ENCODE measurements around the gene SELE. TPM values are rescaled to one million over a fixed set of nuclear protein-coding genes. Genes with fewer than 3 reads are reported as not detected.
A peak's percentile ranks its signal among the peaks of the same experiment; 100 is the strongest.

The SELE gene
- total and polyA plus RNA-seq, 9 of the 15 experiments (the other 6 are each of a cell fraction or from before 2014, with no cell fraction given): 0.08 TPM; not detected in 8

GRCh38 chr1:169765580-169766331 is 31.9 kb upstream of the SELE start:
- TF ChIP-seq NFIC (IDR thresholded peaks at IDR 0.05) (no peak), ZBTB43 (CRISPR knock-in tag; IDR thresholded peaks at IDR 0.05) (no peak), PHF20 (IDR thresholded peaks at IDR 0.05; ENCODE audit: partially characterized antibody) (no peak), MTF1 (CRISPR knock-in tag; IDR thresholded peaks at IDR 0.05; ENCODE audit: borderline replicate concordance) (no peak), KDM1A (IDR thresholded peaks at IDR 0.05) (peak in 1 of 2 experiments; percentile 32; a peak in 1 of 4 replicates), BCL6 (CRISPR knock-in tag; IDR thresholded peaks at IDR 0.05) (no peak), CSDE1 (IDR thresholded peaks at IDR 0.05) (no peak)
- Histone ChIP-seq H3K9ac (ENCODE audit: insufficient read depth in 1 of 2, low read depth in 2 of 2, low read length in 2 of 2) (no peak overlapping the region), H3K79me2 (ENCODE audit: control insufficient read depth, insufficient read depth, low read length) (no peaks in the 10 kb centered on the region), H2AFZ (ENCODE audit: low read depth, low read length) (no peak overlapping the region), H3K4me3 (no peak overlapping the region), H3K36me3 (ENCODE audit: control insufficient read depth, insufficient read depth, low read length) (no peaks in the 10 kb centered on the region), H3K9me1 (ENCODE audit: control insufficient read depth, insufficient read depth, low read length) (no peaks in the 10 kb centered on the region), H3K27ac (ENCODE audit: extremely low read depth, low read depth, low read length) (no peak overlapping the region), H3K4me2 (ENCODE audit: insufficient read depth, low read length) (no peak overlapping the region), H3K9me3 (replicated peaks; ENCODE audit: control insufficient read depth, insufficient read depth, low read depth, low read length) (no peaks in the 10 kb centered on the region), H3K27me3 (ENCODE audit: control insufficient read depth in 2 of 2, insufficient read depth in 2 of 2, low read length in 2 of 2) (peaks cover 0 to 6% of the 10 kb centered on the region in 2 experiments; a peak in 2 of 5 replicates), H3K4me1 (replicated peaks in 1 of 2; ENCODE audit: control insufficient read depth in 2 of 2, insufficient read depth in 2 of 2, low read length in 2 of 2) (no peaks in the 10 kb centered on the region), H4K20me1 (replicated peaks; ENCODE audit: control insufficient read depth, insufficient read depth, low read length) (no peaks in the 10 kb centered on the region)
- FAIRE-seq (no peak), ATAC-seq (no peak), DNase-seq (ENCODE audit: extremely low read depth in 1 of 4, low spot score in 3 of 4) (no peak)
- intact Hi-C loops (cut with micrococcal nuclease): no loop called here
- ChIA-PET CTCF (ENCODE audit: low intra/inter-chr PET ratio) (no interaction called here), POLR2A (interaction anchor here (1.2 kb wide), 1 partner anchor 9 kb away, joined by 5 read pairs; no protein-coding TSS in a partner anchor)
- WGBS (ENCODE audit: insufficient coverage, low coverage, missing lambda C conversion rate): under 1% methylated on average over 7 of the region's 7 CpGs
- no TSS peak for BruUV-seq (replicated peaks)
- in situ Hi-C loops (cut with MboI): no loop called here

All from K562 (cell line).